GM12878 (cell line): Measurements from ENCODE around the gene CNTN6. TPM values are rescaled to one million over a fixed set of nuclear protein-coding genes. Genes with fewer than 3 reads are reported as not detected.

Source experiments
- ATAC-seq: fragments of 200-7000 bp; cut with Tn5 transposase; 3 replicates; pipeline ENCODE4 v1.9.1; 2020; ENCODE audit warnings: mild to moderate bottlenecking, moderate library complexity
- BruUV-seq: library from RNA; stranded (reverse); fragments of 400-500 nt; replicated peaks from 2 replicates; lab custom pipeline; 2021; lab: Mats Ljungman, UMichigan
- CTCF ChIA-PET: fragments of 300-600 bp; sonication (Branson Sonifier 250); formaldehyde crosslinking; extraction: SDS; loops from one replicate; lab custom pipeline; 2021; ENCODE audit warnings: inconsistent platforms; lab: Yijun Ruan, JAX
- POLR2A ChIA-PET: fragments of 350-600 bp; formaldehyde crosslinking; extraction: SDS; loops from one replicate; lab custom pipeline; 2021; ENCODE audit warnings: inconsistent platforms; lab: Charles Lee
- RAD21 ChIA-PET: fragments of 300-600 bp; sonication (Branson Sonifier 250); formaldehyde crosslinking; loops from one replicate; lab custom pipeline; 2023; ENCODE audit warnings: antibody characterized with exemption; ENCODE audit not compliant: unreplicated experiment; lab: Charles Lee
- SMC1A ChIA-PET: fragments of 300-600 bp; sonication (Branson Sonifier 250); formaldehyde crosslinking; loops from one replicate; lab custom pipeline; 2023; ENCODE audit not compliant: unreplicated experiment, uncharacterized antibody; lab: Charles Lee
- DNase-seq: peaks from one replicate; pipeline ENCODE4 v3.0.0-alpha.2; 2011; ENCODE audit warnings: low read depth, low spot score
- FAIRE-seq: peaks from 3 replicates; lab custom pipeline; 2011; peaks lifted over from hg19 to GRCh38; lab: Jason Lieb, UNC
- H2AFZ ChIP-seq: 2 replicates; pipeline ENCODE4 v1.6.0; 2011; ENCODE audit warnings: low read depth, low read length, control low read depth; ENCODE audit not compliant: control insufficient read depth
- H3K27ac ChIP-seq: 2 replicates; pipeline ENCODE4 v1.5.1; 2011; ENCODE audit warnings: control low read depth; ENCODE audit not compliant: control insufficient read depth, insufficient read depth
- H3K27me3 ChIP-seq, 2 experiments: replicated peaks in 1 of 2; 2 replicates each; pipeline versions ENCODE4 v1.6.0 to v1.6.1; 2011; ENCODE audit warnings: low read length in 1 of 2; ENCODE audit not compliant: control insufficient read depth in 2 of 2, insufficient read depth in 2 of 2
- H3K36me3 ChIP-seq, 2 experiments: 2 replicates each; pipeline ENCODE4 v1.5.1; 2011; ENCODE audit warnings: low read length in 1 of 2; ENCODE audit not compliant: control insufficient read depth in 2 of 2, insufficient read depth in 2 of 2
- H3K4me1 ChIP-seq: 2 replicates; pipeline ENCODE4 v1.6.1; 2011; ENCODE audit warnings: mild to moderate bottlenecking, low read length, moderate library complexity, mixed read lengths; ENCODE audit not compliant: control insufficient read depth, insufficient read depth
- H3K4me2 ChIP-seq: 2 replicates; pipeline ENCODE4 v1.6.0; 2011; ENCODE audit warnings: control low read depth; ENCODE audit not compliant: control insufficient read depth, insufficient read depth
- H3K4me3 ChIP-seq: fragments of 200-600 bp; sonication (generic); 2 replicates; pipeline ENCODE4 v1.5.1; 2016
- H3K79me2 ChIP-seq: 2 replicates; pipeline ENCODE4 v1.6.0; 2011; ENCODE audit warnings: low read length; ENCODE audit not compliant: control insufficient read depth, insufficient read depth
- H3K9ac ChIP-seq: 2 replicates; pipeline ENCODE4 v1.8.0; 2011; ENCODE audit warnings: low read length, control low read depth, mixed read lengths; ENCODE audit not compliant: control insufficient read depth, insufficient read depth
- H3K9me3 ChIP-seq: replicated peaks from 3 replicates; pipeline ENCODE4 v1.5.1; 2011; ENCODE audit warnings: mild to moderate bottlenecking, low read length; ENCODE audit not compliant: control insufficient read depth, insufficient read depth
- H4K20me1 ChIP-seq: 2 replicates; pipeline ENCODE4 v1.6.0; 2011; ENCODE audit not compliant: control insufficient read depth, insufficient read depth
- BCL11A ChIP-seq: IDR thresholded peaks from 2 replicates; pipeline ENCODE4 v1.6.1; 2011; ENCODE audit warnings: low read depth, low read length
- EP300 ChIP-seq, 2 experiments: fragments of 150-350 bp in 1 of 2; IDR thresholded peaks; 2 replicates each; pipeline ENCODE4 v1.6.1; 2011 to 2012; ENCODE audit warnings: low read depth in 2 of 2, low read length in 2 of 2, borderline replicate concordance in 1 of 2, improper control_type of control experiment in 1 of 2, inconsistent platforms in 1 of 2; ENCODE audit not compliant: control insufficient read depth in 1 of 2
- ETV6 ChIP-seq, 2 experiments: fragments of 450-650 bp in 1 of 2; IDR thresholded peaks in 1 of 2; conservative IDR thresholded peaks in 1 of 2; 2 replicates each; pipeline ENCODE4 v1.6.1; 2014; ENCODE audit warnings: antibody characterized with exemption in 1 of 2, borderline replicate concordance in 1 of 2, low read depth in 1 of 2, mild to moderate bottlenecking in 1 of 2, moderate library complexity in 1 of 2
- IKZF2 ChIP-seq, 2 experiments: fragments of 450-650 bp; IDR thresholded peaks; 2 replicates each; pipeline ENCODE4 v1.6.1; 2017; ENCODE audit warnings: mild to moderate bottlenecking in 2 of 2, moderate library complexity in 2 of 2
- JUND ChIP-seq: IDR thresholded peaks from 2 replicates; pipeline ENCODE4 v1.6.1; 2012; ENCODE audit warnings: low read depth, mild to moderate bottlenecking, low read length, improper control_type of control experiment, moderate library complexity
- POLR2A ChIP-seq: IDR thresholded peaks from 2 replicates; pipeline ENCODE4 v1.6.1; 2011; ENCODE audit warnings: low read depth, mild to moderate bottlenecking, low read length
- RAD21 ChIP-seq: IDR thresholded peaks from 2 replicates; pipeline ENCODE4 v1.6.1; 2011; ENCODE audit warnings: mild to moderate bottlenecking, low read depth, low read length, moderate library complexity; ENCODE audit not compliant: insufficient read depth
- SMC3 ChIP-seq: IDR thresholded peaks from 2 replicates; pipeline ENCODE4 v1.6.1; 2011; ENCODE audit warnings: low read length, improper control_type of control experiment, borderline replicate concordance
- SUPT20H ChIP-seq: IDR thresholded peaks from 2 replicates; pipeline ENCODE4 v1.6.1; 2011; ENCODE audit warnings: low read depth, mild to moderate bottlenecking, low read length, moderate library complexity, borderline replicate concordance; ENCODE audit not compliant: control insufficient read depth
- TCF3 ChIP-seq: IDR thresholded peaks from 2 replicates; pipeline ENCODE4 v1.6.1; 2012; ENCODE audit warnings: low read depth, mild to moderate bottlenecking, low read length, borderline replicate concordance; ENCODE audit not compliant: insufficient read depth
- WGBS: methylation state at CpG from one replicate; pipeline ENCODE4 v1.1.6; 2016; ENCODE audit warnings: low lambda C conversion rate; ENCODE audit not compliant: insufficient replicate concordance, insufficient coverage; ENCODE audit errors: missing lambda C conversion rate; 5-methylcytosine and 5-hydroxymethylcytosine counted together
- in situ Hi-C: fragments of 300-500 bp; cut with MboI; formaldehyde crosslinking; loops from 9 replicates; pipeline ENCODE4 v1.14.3; 2018; ENCODE audit warnings: mixed read lengths
- intact Hi-C: fragments of 100-400 bp; cut with micrococcal nuclease; formaldehyde crosslinking; loops from one replicate; pipeline ENCODE4 v1.14.2; 2022; ENCODE audit not compliant: unreplicated experiment
- polyA plus RNA-seq, 11 experiments: library from polyadenylated mRNA; depleted of rRNA in 4 of 11; unstranded in 6 of 11; stranded (reverse) in 5 of 11; fragments of >200 nt; fragmentation: Nextera tagmentation in 4 of 11; fragmentation: Illumina TruSeq in 1 of 11; extraction: Ambion mirVana in 4 of 11; extraction: Trizol in 1 of 11; gene quantifications; 1 replicate in 1 of 11; 2 replicates in 10 of 11; pipeline versions ENCODE4 v1.2.1 to v1.2.3, GENCODE V29; 2011 to 2016; ENCODE audit warnings: inconsistent platforms in 2 of 11, missing spikeins in 2 of 11, low read depth in 1 of 11
- total RNA-seq, 4 experiments: library from RNA; depleted of rRNA in 3 of 4; stranded (reverse); fragments of >200 nt in 3 of 4; fragmentation: Illumina TruSeq in 1 of 4; extraction: Trizol in 1 of 4; gene quantifications; 2 replicates each; pipeline versions ENCODE4 v1.2.1 to v1.2.3, GENCODE V29; 2013 to 2021

Gene CNTN6
- total and polyA plus RNA-seq, 10 of the 15 experiments (the other 5 are each of a cell fraction or from before 2014, with no cell fraction given), result not detected

GRCh38 chr3:1227111-1227510, 134.3 kb downstream of the CNTN6 start:
- TF ChIP-seq SMC3 (no peak), RAD21 (no peak)
- no peak overlapping the region for H3K4me2 ChIP-seq
- BruUV-seq, result no TSS peak
- no peaks in the 10 kb centered on the region for H4K20me1 ChIP-seq
- H3K27ac ChIP-seq, result no peak overlapping the region
- DNase-seq (no peak), ATAC-seq (no peak), FAIRE-seq (no peak)
- no peaks in the 10 kb centered on the region for H3K79me2 ChIP-seq
- H2AFZ ChIP-seq, result no peak overlapping the region
- WGBS, result 66% methylated on average over 3 of the region's 3 CpGs
- no peaks in the 10 kb centered on the region for H3K4me1 ChIP-seq
- ChIA-PET RAD21 (no interaction called here), CTCF (no interaction called here), POLR2A (no interaction called here), SMC1A (interaction anchor here (0.7 kb wide), 1 partner anchor 326 kb away, joined by 3 read pairs; no protein-coding TSS in a partner anchor)
- no peaks in the 10 kb centered on the region for H3K36me3 ChIP-seq
- H3K27me3 ChIP-seq, result no peaks in the 10 kb centered on the region
- no peak overlapping the region for H3K9ac ChIP-seq
- in situ Hi-C loops, result no loop called here
- H3K4me3 ChIP-seq, result no peak overlapping the region
- intact Hi-C loops, result no loop called here
- H3K9me3 ChIP-seq, result no peaks in the 10 kb centered on the region

- no peaks in the 10 kb centered on the region for H3K27me3 ChIP-seq
- no peak overlapping the region for H3K4me2 ChIP-seq
- no peak overlapping the region for H3K27ac ChIP-seq
- TF ChIP-seq JUND, result no peak
- TF ChIP-seq IKZF2 (IDR thresholded peaks at IDR 0.05), result no peak
- TF ChIP-seq ETV6 (conservative IDR thresholded peaks at IDR 0.05 in 1 of 2, IDR thresholded peaks at IDR 0.05 in 1 of 2; ENCODE audit: borderline replicate concordance in 1 of 2, low read depth in 1 of 2), result no peak
- TF ChIP-seq SUPT20H, result no peak
- TF ChIP-seq BCL11A, result no peak
- TF ChIP-seq EP300 (IDR thresholded peaks at IDR 0.05; ENCODE audit: borderline replicate concordance in 1 of 2, control insufficient read depth in 1 of 2, low read depth in 2 of 2, low read length in 2 of 2), result no peak
- no peak for TF ChIP-seq POLR2A
- no peak for TF ChIP-seq TCF3
- 11% methylated on average over 4 of the region's 4 CpGs for WGBS
- no peaks in the 10 kb centered on the region for H3K36me3 ChIP-seq
- no peak overlapping the region for H2AFZ ChIP-seq
- no peaks in the 10 kb centered on the region for H3K9me3 ChIP-seq
- no peaks in the 10 kb centered on the region for H4K20me1 ChIP-seq
- H3K4me1 ChIP-seq, result no peaks in the 10 kb centered on the region
- ChIA-PET RAD21 (no interaction called here), POLR2A (no interaction called here), SMC1A (no interaction called here), CTCF (no interaction called here)
- in situ Hi-C loops, result no loop called here
- no peaks in the 10 kb centered on the region for H3K79me2 ChIP-seq
- H3K9ac ChIP-seq, result no peak overlapping the region
- ATAC-seq (no peak), FAIRE-seq (no peak), DNase-seq (no peak)
- no peak overlapping the region for H3K4me3 ChIP-seq
- BruUV-seq, result no TSS peak
- intact Hi-C loops, result no loop called here
Observed at GRCh38 chr3:1228289-1228688, 135.5 kb downstream of the CNTN6 start.
